Measurements from ENCODE around the gene EVX2.

EVX2 gene

GRCh38 chr2:176095421-176095820, 11.7 kb upstream of the EVX2 start:
- no peak for DNase-seq

GRCh38 chr2:176094349-176094748, 10.6 kb upstream of the EVX2 start:
- no peak for DNase-seq

- DNase-seq, result no peak
Measured at GRCh38 chr2:176093898-176094249, 10.1 kb upstream of the EVX2 start.

GRCh38 chr2:176093145-176093897, 9.6 kb upstream of the EVX2 start:
- no peak for DNase-seq

- DNase-seq, result no peak
Measured at GRCh38 chr2:176092270-176093144, 8.7 kb upstream of the EVX2 start, which contains the start of gene HOXD13. HOXD13 (plus strand) TSS chr2:176092721; CDS start chr2:176092891, 170 bp downstream.

GRCh38 chr2:176091329-176092258, 7.8 kb upstream of the EVX2 start:
- no peak for DNase-seq

- DNase-seq, result no peak
Measured at GRCh38 chr2:176090862-176091261, 7.1 kb upstream of the EVX2 start.

GRCh38 chr2:176089843-176090395, 6.2 kb upstream of the EVX2 start:
- no peak for DNase-seq

GRCh38 chr2:176088937-176089842, 5.4 kb upstream of the EVX2 start:
- DNase-seq, result no peak

GRCh38 chr2:176088048-176088936, 4.5 kb upstream of the EVX2 start:
- no peak for DNase-seq

- no peak for DNase-seq
Measured at GRCh38 chr2:176087330-176088047, 3.7 kb upstream of the EVX2 start.

- no peak for DNase-seq
Measured at GRCh38 chr2:176085861-176086771, 2.4 kb upstream of the EVX2 start.

GRCh38 chr2:176085120-176085788, 1.5 kb upstream of the EVX2 start:
- no peak for DNase-seq

- no peak for DNase-seq
Measured at GRCh38 chr2:176084611-176085119, 903 bp upstream of the EVX2 start.

GRCh38 chr2:176082824-176083751, 674 bp downstream of the EVX2 start:
- no peak for DNase-seq

- DNase-seq, result no peak
Measured at GRCh38 chr2:176082525-176082823, 1.3 kb downstream of the EVX2 start.
